HCT116 (cell line): ENCODE results near the gene GABARAP. TPM values are rescaled to one million over a fixed set of nuclear protein-coding genes. Genes with fewer than 3 reads are reported as not detected.

ENCODE experiments used
- ATAC-seq: fragments of 200-7000 bp; cut with Tn5 transposase; 2 replicates; pipeline ENCODE4 v1.9.1; 2020; ENCODE audit warnings: mild to moderate bottlenecking, moderate library complexity
- BruUV-seq: library from RNA; stranded (reverse); fragments of 400-500 nt; replicated peaks from 2 replicates; lab custom pipeline; 2021; lab: Mats Ljungman, UMichigan
- CTCF ChIA-PET: fragments of 300-600 bp; sonication (Branson Sonifier 250); formaldehyde crosslinking; loops from one replicate; lab custom pipeline; 2021; ENCODE audit warnings: antibody characterized with exemption; lab: Charles Lee
- POLR2A ChIA-PET: fragments of 300-600, 350-600 bp; sonication (Branson Sonifier 250); formaldehyde crosslinking; loops from one replicate; lab custom pipeline; 2021; ENCODE audit warnings: antibody characterized with exemption; lab: Charles Lee
- RAD21 ChIA-PET, 2 experiments: fragments of 300-600 bp; sonication (Branson Sonifier 250); formaldehyde crosslinking; loops; one replicate each; lab custom pipeline; 2023; ENCODE audit warnings: low total read pairs in 2 of 2; ENCODE audit not compliant: uncharacterized antibody in 2 of 2, unreplicated experiment in 2 of 2, low non-redundant PET in 1 of 2; lab: Charles Lee
- DNase-seq: peaks from one replicate; pipeline ENCODE4 v3.0.0-alpha.2; 2010; ENCODE audit warnings: low read depth, low spot score
- H2AFZ ChIP-seq: fragments of 200-600 bp; shearing (Covaris generic), sonication (generic); 2 replicates; pipeline ENCODE4 v1.6.1; 2017; ENCODE audit warnings: low read depth, mixed run types, mixed read lengths, antibody characterized with exemption, low read length; ENCODE audit not compliant: poor library complexity, severe bottlenecking
- H3K27ac ChIP-seq: 2 replicates; pipeline ENCODE4 v1.5.1; 2012; ENCODE audit warnings: low read depth, low read length
- H3K27me3 ChIP-seq: fragments of 200-600 bp; sonication (generic); 2 replicates; pipeline ENCODE4 v1.6.1; 2016; ENCODE audit warnings: mixed run types, low read length, mixed read lengths; ENCODE audit not compliant: insufficient read depth
- H3K36me3 ChIP-seq, 2 experiments: fragments of 200-500 bp in 1 of 2; fragments of 200-600 bp in 1 of 2; sonication (Bioruptor generic) in 1 of 2; sonication (generic) in 1 of 2; 2 replicates each; pipeline versions ENCODE4 v1.5.1 to v1.6.1; 2014 to 2016; ENCODE audit warnings: low read length in 2 of 2, inconsistent platforms in 1 of 2, mixed read lengths in 1 of 2, mixed run types in 1 of 2; ENCODE audit not compliant: insufficient read depth in 2 of 2, control insufficient read depth in 1 of 2
- H3K4me1 ChIP-seq, 2 experiments: fragments of 200-600 bp in 1 of 2; sonication (generic) in 1 of 2; 2 replicates each; pipeline versions ENCODE4 v1.5.1 to v1.6.1; 2012 to 2017; ENCODE audit warnings: low read length in 2 of 2, inconsistent platforms in 1 of 2, mild to moderate bottlenecking in 1 of 2, mixed read lengths in 1 of 2, mixed run types in 1 of 2, moderate library complexity in 1 of 2; ENCODE audit not compliant: insufficient read depth in 2 of 2, control insufficient read depth in 1 of 2
- H3K4me2 ChIP-seq: fragments of 200-600 bp; sonication (generic); 2 replicates; pipeline ENCODE4 v1.6.1; 2017; ENCODE audit warnings: mixed run types, low read length, mixed read lengths
- H3K4me3 ChIP-seq, 2 experiments: fragments of 200-600 bp in 1 of 2; sonication (generic) in 1 of 2; replicated peaks in 1 of 2; 2 replicates each; pipeline ENCODE4 v1.5.1; 2011 to 2016; ENCODE audit warnings: low read length in 2 of 2, control low read depth in 1 of 2, low read depth in 1 of 2, mild to moderate bottlenecking in 1 of 2, mixed read lengths in 1 of 2, mixed run types in 1 of 2
- H3K79me2 ChIP-seq: fragments of 200-600 bp; sonication (generic); 2 replicates; pipeline ENCODE4 v1.6.1; 2017; ENCODE audit warnings: mild to moderate bottlenecking, mixed run types, low read length, moderate library complexity, mixed read lengths; ENCODE audit not compliant: insufficient read depth
- H3K9ac ChIP-seq: fragments of 200-600 bp; sonication (generic); 2 replicates; pipeline ENCODE4 v1.6.1; 2016; ENCODE audit warnings: low read length, mixed read lengths
- H3K9me2 ChIP-seq: fragments of 200-600 bp; sonication (generic), shearing (Covaris generic); 2 replicates; pipeline ENCODE4 v1.6.1; 2017; ENCODE audit warnings: mixed run types, mild to moderate bottlenecking, moderate library complexity; ENCODE audit not compliant: insufficient read depth
- H3K9me3 ChIP-seq, 2 experiments: fragments of 200-500 bp in 1 of 2; fragments of 200-600 bp in 1 of 2; sonication (Bioruptor generic) in 1 of 2; sonication (generic) in 1 of 2; 2 replicates each; pipeline ENCODE4 v1.6.1; 2014 to 2017; ENCODE audit warnings: low read length in 2 of 2, mixed read lengths in 2 of 2, inconsistent platforms in 1 of 2, low read depth in 1 of 2, mild to moderate bottlenecking in 1 of 2, mixed run types in 1 of 2, moderate library complexity in 1 of 2; ENCODE audit not compliant: control insufficient read depth in 1 of 2, insufficient read depth in 1 of 2
- H4K20me1 ChIP-seq: fragments of 200-600 bp; sonication (generic), shearing (Covaris generic); 2 replicates; pipeline ENCODE4 v1.6.1; 2017; ENCODE audit warnings: mixed run types, mild to moderate bottlenecking, moderate library complexity; ENCODE audit not compliant: insufficient read depth
- ATF3 ChIP-seq: IDR thresholded peaks from 2 replicates; pipeline ENCODE4 v1.6.1; 2012
- CBX3 ChIP-seq: IDR thresholded peaks from 2 replicates; pipeline ENCODE4 v1.6.1; 2012; ENCODE audit warnings: low read depth
- ELF1 ChIP-seq: IDR thresholded peaks from 2 replicates; pipeline ENCODE4 v1.6.1; 2012; ENCODE audit warnings: low read depth, borderline replicate concordance
- EZH2 ChIP-seq: fragments of 200-600 bp; sonication (generic); IDR thresholded peaks from 2 replicates; pipeline ENCODE4 v1.6.1; 2017; ENCODE audit warnings: antibody characterized with exemption, mixed run types
- FOSL1 ChIP-seq: IDR thresholded peaks from 2 replicates; pipeline ENCODE4 v1.6.1; 2012; ENCODE audit warnings: low read depth
- JUND ChIP-seq: IDR thresholded peaks from 2 replicates; pipeline ENCODE4 v1.6.1; 2012
- POLR2AphosphoS5 ChIP-seq: IDR thresholded peaks from 2 replicates; pipeline ENCODE4 v1.6.1; 2011; ENCODE audit warnings: mild to moderate bottlenecking, low read depth, low read length, moderate library complexity
- REST ChIP-seq: IDR thresholded peaks from 2 replicates; pipeline ENCODE4 v1.6.1; 2012; ENCODE audit warnings: low read depth
- SP1 ChIP-seq: IDR thresholded peaks from 2 replicates; pipeline ENCODE4 v1.6.1; 2012; ENCODE audit warnings: low read depth
- SRF ChIP-seq: IDR thresholded peaks from 2 replicates; pipeline ENCODE4 v1.6.1; 2012; ENCODE audit warnings: low read depth
- YY1 ChIP-seq: IDR thresholded peaks from 2 replicates; pipeline ENCODE4 v1.6.1; 2011; ENCODE audit warnings: low read length, low read depth, moderate library complexity, mild to moderate bottlenecking; ENCODE audit not compliant: insufficient replicate concordance; ENCODE audit errors: extremely low read depth
- ZBTB33 ChIP-seq: IDR thresholded peaks from 2 replicates; pipeline ENCODE4 v1.6.1; 2011; ENCODE audit warnings: mild to moderate bottlenecking, low read length, moderate library complexity; ENCODE audit not compliant: insufficient replicate concordance; ENCODE audit errors: extremely low read depth
- ZFX ChIP-seq: fragments of 450-650 bp; IDR thresholded peaks from 2 replicates; pipeline ENCODE4 v1.6.1; 2017
- ZNF274 ChIP-seq: fragments of 200-500 bp; sonication (Bioruptor generic); IDR thresholded peaks from 2 replicates; pipeline ENCODE4 v1.6.1; 2014; ENCODE audit warnings: mild to moderate bottlenecking, low read depth, low read length, inconsistent platforms
- intact Hi-C: fragments of 100-400 bp; cut with micrococcal nuclease; formaldehyde crosslinking; loops from 2 replicates; pipeline ENCODE4 v1.10.0; 2022
- total RNA-seq: library from RNA; stranded (reverse); gene quantifications from one replicate; pipeline ENCODE4 v1.2.1, GENCODE V29; 2021; ENCODE audit not compliant: unreplicated experiment

The GABARAP gene
- total RNA-seq, 1 experiment from 2014 or later: 287 TPM

GRCh38 chr17:7204336-7204735 is 37.9 kb downstream of the GABARAP start:
- RAD21 ChIA-PET: no interaction called here
- no peak for TF ChIP-seq SP1
- no peak for TF ChIP-seq ATF3
- no peak for TF ChIP-seq ZBTB33
- no peak for TF ChIP-seq ZNF274
- no peak for TF ChIP-seq YY1
- no peak for TF ChIP-seq JUND
- TF ChIP-seq SRF: no peak
- TF ChIP-seq EZH2: no peak
- TF ChIP-seq ELF1: no peak
- TF ChIP-seq ZFX: no peak
- TF ChIP-seq POLR2AphosphoS5: no peak
- TF ChIP-seq FOSL1: no peak
- no peak for TF ChIP-seq REST
- TF ChIP-seq CBX3: no peak
- CTCF ChIA-PET: no interaction called here
- no peaks in the 10 kb centered on the region for H3K9me3 ChIP-seq
- H3K4me2 ChIP-seq: peak overlapping the region; percentile 71
- H3K4me1 ChIP-seq: peaks cover 8 to 25% of the 10 kb centered on the region in 2 experiments; a peak in 3 of 4 replicates
- ATAC-seq (no peak), DNase-seq (no peak)
- H2AFZ ChIP-seq: no peak overlapping the region
- H3K9me2 ChIP-seq: no peaks in the 10 kb centered on the region
- intact Hi-C loops: no loop called here
- no peak overlapping the region for H3K27ac ChIP-seq
- H3K79me2 ChIP-seq: no peaks in the 10 kb centered on the region
- no peaks in the 10 kb centered on the region for H3K27me3 ChIP-seq
- H3K36me3 ChIP-seq: no peaks in the 10 kb centered on the region
- POLR2A ChIA-PET: interaction anchor here (0.7 kb wide), 1 partner anchor 1225 kb away, joined by 3 read pairs; no protein-coding TSS in a partner anchor
- no peak overlapping the region for H3K9ac ChIP-seq
- H4K20me1 ChIP-seq: no peaks in the 10 kb centered on the region
- BruUV-seq: no TSS peak
- H3K4me3 ChIP-seq: no peak overlapping the region
